GM18867 (cell line): ENCODE measurements around the gene TRPC3.
"Not testable (repeated sequence)": the region's sequence is repeated elsewhere in the genome, so short reads cannot be mapped to it uniquely, and the experiment has no call there.

ENCODE experiments used
- ATAC-seq: cut with Tn5 transposase; IDR thresholded peaks from one replicate; pipeline ENCODE4 v1.9.1; 2021; ENCODE audit warnings: mild to moderate bottlenecking, moderate library complexity; ENCODE audit not compliant: unreplicated experiment

The TRPC3 gene

DNA sequence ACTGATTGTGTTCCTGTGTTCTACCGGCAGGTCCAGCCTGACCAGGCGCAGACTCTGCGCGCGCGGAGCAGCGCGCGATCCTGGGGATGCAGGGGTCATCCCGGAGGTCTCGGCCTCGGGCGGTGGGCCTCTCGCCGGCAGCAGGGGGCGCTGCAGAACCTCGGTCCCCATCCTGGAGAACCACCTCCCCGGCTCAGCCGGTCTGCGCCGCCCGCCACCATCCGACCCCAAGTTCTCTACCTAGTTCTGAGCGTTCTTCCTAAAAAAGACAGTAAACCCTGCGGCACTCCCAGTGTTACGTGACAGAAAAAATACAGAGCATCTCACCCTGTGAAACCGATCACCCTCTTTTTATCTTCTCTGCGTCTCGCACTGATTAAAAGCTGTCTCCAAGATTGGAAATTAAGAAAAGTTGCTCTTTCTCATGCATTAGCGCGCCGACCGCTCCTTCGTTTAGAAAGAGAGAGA, 1.6 kb downstream of the TRPC3 start:
- ATAC-seq: peak; percentile 88

DNA sequence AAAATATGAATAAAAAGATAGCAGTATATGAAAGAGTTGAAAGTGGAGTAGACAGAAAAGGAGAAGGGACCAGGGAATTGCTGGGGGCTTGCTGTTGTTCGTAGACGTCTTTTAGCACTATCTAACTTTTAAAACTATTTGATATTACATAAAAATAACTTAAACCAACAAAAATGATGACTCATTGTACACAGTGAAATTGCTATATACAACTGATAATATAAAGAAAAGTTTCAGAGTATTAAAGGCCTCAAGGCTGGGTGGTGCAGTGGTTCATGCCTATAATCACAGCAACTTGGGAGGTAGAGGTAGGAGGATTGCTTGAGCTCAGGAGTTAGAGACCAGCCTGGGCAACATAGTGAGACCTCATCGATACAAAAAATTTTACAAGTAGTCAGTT, 5.2 kb downstream of the TRPC3 start:
- no peak for ATAC-seq

DNA sequence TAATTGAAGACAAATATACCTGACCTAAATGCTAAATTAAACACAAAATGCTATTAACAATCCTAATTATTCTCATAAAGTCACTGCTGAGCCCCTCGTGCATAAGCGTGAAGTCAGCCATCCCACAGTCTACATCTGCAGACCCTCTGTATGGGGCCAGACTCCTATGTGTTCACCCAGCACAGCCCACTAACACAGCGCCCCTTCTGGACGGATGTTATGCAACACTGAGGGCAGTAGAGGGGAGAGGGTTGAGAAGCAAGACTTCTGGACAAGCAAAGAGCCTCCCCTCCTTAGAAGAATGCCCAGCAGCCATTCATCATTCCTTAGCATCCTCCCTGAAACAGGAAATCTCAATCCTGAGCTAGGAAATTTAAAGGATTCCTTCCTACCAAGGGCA, 7.9 kb downstream of the TRPC3 start:
- ATAC-seq: peak; percentile 81

DNA sequence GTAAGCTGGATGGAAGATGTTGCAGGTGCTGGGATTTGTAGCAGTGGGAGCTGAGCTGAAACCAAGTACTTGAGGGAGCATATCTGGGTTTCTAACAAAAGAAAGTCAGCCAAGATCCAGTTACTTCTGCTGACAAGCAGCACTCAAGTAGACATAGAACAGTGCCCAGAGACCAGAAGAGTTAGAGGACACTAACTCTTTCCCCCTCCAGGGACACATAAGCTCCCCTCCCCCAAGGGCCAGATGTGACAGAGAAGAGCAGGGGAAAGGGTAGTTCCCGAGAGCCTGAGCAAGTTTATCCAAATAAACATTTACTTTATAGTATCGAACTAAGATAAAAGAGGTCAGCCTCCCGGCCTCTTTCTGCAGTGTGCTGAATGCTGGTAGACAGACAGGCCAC, 12.2 kb downstream of the TRPC3 start:
- no peak for ATAC-seq

DNA sequence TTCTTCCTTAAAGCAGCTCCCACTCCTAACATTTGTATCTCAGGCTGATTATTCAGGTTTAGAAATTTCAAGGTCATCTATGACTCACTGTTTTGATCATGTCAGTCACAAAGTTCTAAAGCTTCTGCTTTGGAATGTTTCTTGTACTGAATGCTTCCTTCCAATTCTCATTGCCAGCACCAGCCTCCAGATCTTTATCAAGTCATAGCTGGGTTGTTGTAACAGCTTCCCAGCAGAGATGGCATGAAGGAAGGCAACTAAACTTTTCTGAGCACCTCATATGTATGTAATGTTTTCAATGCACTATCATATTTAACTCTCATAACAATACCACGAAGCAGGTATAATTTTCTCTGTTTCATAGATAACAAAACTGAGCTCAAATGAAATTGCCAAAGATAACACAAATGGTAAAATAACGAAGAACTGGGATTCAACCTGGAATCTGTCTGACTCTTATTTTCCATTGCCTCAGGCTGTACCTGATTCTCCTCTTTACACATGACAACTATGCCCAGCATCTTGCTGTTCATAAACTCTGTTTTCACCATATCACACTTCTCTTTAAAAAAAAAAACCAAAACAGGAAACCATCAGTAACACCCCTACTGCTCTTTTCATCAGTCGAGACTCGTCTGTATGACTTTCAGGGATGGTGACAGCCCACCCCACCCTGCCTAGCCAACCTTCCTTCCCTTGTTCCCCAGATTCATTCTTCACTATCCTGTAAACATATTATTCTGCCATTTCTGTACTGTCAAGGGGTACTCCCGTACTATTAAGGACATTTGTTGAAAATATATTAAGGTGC, 13.4 kb downstream of the TRPC3 start:
- no peak for ATAC-seq

DNA sequence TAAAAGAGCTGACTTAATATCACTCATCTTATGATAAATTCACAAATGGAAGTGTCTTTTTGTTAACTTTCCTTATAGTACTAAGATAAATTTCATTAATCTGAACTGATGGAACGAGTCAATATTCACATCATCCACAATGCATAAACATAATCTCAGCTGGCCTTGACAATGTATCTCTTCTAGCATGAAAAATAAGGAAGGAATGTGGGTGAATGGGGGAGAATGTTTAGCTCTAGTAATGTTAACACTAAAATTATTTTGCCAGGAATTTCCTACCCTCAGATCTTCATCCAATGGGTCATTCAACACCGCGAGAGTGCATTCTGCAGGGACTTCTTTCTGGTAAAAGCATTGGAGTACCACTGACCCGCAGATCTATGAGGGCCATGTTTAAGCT, 15.8 kb downstream of the TRPC3 start:
- ATAC-seq: no peak

DNA sequence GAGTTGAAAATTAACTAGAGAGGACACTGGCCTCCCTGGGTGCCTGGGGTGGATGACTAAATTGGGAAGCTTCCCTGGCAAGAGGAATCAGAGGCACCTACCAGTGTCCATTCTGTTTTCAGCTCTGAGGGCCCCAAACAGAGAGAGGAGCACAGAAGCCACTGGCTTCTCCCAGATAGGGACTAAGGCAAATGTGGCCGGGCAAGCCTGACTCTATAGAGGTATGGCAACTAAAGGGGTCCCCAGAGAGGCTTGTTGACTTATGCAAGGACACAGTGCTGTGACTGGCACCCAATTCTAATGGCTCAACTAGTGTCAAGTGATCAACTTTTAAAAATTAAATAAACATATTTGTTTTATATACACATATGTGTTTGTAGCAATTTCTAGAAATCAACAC, 17.2 kb downstream of the TRPC3 start:
- ATAC-seq: no peak

DNA sequence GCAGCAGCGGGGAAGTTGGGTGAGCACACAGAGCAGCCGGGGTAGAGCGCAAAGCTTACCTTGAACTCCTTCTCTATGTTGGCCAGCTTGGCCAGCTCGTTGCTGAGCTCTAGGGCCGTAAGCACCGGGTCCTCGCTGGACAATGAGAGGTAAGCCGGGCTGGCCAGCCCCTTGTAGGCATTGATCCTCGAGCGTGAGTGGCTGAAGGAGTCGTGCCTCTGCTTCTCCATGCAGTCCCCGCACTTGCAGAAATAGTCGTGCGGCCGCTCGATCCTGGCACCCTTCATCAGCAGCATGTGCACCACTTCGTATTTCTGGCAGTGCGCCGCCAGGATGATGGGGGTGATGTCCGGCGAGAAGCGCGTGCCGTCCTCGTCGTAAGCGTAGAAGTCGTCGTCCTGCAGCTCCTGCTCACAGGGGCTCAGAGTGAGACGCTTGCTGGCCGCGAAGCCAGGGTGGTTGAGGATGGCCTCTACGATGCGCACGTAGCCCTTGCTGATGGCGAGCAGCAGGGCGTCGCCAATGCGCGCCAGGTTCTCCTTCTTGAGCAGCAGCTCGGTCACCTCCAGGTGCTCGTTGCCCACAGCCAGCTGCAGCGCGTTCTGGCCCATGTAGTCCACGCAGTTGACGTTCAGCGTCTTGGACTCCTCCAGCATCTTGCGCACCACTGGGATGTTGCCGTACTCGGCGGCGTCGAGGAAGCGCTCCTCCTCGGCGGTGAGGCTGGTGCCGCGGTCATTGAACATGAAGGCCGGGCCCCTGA, 19.5 kb downstream of the TRPC3 start:
- no peak for ATAC-seq

DNA sequence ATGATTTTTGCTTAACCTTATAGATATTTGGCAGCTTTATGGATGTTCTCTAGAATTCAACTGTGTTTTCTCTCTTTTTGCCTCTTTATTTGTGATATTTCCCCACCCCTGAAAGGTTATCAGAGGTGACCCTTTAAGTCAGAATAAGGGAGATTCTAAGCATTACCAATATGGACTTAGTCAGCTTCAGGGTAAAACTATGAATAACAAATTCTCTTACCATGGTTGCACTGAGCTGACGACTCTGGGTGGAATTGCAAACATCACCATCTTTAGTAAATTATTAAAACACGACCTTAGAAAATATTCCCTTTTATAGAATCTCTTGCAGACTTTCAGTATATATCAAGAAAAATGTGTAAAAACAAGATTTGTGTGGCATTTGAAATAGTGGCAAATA, 21.6 kb downstream of the TRPC3 start:
- no peak for ATAC-seq

DNA sequence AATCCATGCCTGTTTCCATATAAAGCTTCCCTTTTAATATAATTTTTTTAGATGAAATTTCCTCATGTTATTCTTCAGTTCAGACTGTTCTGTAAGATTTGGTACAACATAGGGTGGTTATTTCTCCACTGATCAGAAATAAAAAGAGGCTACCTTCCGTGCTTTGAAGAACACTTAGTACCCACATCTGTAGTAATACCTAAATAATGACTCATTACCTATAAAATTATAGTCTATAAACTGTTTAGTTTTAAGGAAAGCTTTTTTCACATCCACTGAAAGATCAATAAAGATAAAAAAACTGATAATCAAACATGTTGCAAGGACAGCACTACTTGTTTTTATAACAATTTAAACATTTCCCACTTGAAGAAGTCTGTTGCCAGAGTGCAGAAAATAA, 23.9 kb downstream of the TRPC3 start:
- no peak for ATAC-seq

DNA sequence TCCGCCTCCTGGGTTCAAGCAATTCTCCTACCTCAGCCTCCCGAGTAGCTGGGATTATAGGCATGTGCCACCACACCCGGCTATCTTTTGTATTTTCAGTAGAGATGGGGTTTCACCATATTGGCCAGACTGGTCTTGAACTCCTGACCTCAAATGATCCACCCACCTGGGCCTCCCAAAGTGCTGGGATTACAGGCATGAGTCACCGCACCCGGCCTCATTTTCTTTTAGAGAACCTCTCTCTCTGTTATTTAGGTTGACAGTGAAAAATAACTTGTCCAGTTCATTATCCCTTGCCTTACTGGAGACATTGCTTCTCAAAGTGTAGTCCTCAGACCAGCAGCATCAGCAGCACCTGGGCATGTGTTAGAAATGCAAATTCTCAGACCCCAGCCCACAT, 25.4 kb downstream of the TRPC3 start:
- ATAC-seq: not testable (repeated sequence)

DNA sequence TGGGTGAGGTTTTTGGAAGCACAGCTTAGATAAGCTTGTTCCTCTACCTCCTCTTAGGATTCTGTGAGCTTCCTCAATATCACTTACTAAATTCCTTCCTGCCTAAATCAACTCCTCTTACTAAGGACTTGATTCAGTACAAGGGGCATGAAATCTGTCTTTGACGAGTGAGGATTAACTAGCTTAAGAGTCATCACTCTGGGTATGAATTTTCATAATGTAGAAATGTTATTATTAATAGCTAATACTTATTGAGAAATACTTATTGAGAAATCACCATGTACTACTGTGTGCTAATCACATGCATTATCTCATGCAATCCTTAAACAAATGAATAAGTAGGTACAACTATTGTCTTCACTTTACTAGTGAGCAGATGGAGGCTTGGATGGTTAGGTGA, 28.6 kb downstream of the TRPC3 start:
- no peak for ATAC-seq

DNA sequence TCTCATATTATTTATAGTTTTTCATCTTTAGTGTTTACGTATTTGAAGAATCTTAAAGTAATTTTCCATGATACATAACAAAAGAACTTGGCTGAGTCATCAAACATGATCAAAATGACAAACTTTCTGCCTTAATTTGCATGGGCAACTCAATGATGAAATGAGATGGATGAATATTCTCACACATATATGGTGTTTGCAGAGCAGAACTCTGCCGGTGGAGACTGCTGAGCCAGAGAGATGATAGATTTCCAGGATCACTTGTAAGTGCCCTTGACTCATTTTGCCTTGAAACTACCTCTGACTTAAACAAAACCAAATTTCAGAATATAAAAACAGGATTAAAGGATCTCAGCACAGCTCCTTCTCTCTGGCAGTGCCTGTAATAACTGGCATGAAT, 38.2 kb downstream of the TRPC3 start:
- no peak for ATAC-seq

DNA sequence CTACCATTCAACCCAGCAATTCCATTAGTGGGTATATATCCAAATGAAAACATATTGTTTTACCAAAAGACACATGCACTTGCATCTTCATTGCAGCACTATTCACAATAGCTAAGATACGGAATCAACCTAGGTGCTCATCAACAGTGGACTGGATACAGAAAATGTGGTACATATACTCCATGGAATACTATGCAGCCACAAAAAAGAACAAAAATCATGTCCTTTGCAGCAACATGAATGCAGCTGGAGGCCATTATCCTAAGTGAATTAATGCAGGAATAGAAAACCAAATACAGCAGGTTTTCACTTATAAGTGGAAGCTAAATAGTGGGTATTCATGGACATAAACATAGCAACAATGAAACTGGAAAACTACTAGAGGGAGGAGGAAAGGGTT, 43.5 kb downstream of the TRPC3 start:
- no peak for ATAC-seq

DNA sequence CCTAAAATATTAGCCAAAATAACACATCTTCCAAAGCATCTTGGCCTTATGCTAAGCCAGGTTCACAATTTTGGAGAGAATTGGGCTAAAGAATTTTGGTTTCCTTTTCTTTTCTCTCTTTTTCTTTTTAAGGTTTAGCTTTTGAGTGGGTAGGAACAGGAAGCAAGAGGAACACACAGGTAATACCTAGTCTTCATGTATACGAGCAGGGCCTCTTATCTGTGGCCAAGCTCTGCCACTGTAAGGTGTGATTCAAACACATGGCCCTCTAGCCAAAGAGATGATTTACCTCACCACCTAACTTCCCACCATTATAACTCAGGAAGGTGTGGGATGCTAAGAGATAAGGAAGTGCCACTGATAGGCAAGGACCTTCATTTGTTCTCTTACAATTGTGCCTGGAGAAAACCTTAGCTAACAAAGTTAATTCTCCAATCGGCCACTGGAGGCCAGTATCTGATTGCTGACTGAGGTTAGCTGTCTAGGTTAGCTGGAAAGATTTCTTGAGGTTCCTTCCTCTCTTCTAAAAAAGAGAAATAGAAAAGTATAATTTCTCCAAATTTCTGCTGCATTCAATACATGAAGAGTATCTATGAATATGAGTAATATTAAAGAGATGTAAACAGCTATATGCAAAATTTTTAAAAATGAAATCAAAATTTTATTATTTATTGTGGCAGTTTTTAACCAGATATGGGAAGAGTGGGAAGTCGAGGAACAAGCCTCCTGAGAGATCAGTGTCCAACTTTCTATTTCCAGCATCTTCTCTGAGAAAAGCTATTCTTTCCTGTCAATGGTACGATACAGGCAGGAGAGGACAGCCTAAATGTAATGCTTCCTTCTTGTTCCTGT, 51.5 kb downstream of the TRPC3 start:
- ATAC-seq: peak; percentile 92

DNA sequence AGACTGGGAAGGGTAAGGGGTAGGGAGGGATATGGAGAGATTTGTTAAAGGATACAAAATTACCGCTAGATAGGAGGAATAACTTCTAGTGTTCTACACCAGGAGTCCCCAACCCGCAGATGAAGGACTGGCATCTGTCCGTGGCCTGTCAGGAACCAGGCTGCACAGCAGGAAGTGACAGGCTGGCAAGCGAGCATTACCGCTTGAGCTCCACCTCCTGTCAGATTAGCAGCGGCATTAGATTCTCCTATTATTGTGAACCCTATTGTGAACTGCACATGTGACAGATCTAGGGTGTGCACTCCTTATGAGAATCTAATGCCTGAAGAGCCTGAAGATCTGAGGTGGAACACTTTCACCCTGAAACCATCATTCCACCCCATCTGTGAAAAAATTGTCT, 53.7 kb downstream of the TRPC3 start:
- peak; percentile 53 for ATAC-seq

DNA sequence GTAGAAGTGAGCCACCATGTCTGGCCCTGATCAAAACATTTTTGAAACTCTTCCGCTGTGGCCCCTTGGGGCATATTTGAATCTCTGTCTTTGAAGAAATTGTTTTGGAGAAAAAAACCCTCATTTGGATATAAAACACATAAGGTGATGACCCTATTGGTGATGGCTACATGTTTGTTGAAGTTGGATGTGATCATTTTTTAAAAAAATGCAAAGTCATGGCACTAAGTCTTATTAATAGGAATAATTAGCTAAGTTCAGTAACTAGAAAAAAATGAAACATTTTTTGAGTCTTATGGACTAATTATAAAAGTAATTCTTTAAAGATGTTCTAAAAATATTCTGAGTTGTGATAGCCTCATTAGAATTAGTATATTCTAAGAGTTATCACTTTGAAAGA, 63.7 kb downstream of the TRPC3 start:
- ATAC-seq: no peak

DNA sequence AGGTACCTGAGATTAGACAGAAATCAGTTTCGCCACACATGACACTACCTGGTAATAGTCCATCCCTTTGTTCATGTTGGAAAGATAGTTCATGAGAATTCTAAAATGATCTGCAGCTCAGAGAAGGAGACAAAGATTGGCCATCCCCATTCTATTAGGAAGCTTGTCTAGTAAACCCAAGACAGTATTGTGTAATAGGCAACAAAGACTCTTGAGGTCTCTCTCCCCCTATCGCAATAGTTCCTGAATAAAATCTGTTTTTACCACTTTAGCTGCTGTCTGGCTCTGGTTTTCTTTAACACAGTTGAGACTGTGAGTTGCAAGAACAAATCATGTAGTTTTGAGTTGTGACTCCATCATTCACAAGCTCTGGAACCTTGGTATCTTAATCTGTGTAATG, 66.7 kb downstream of the TRPC3 start:
- no peak for ATAC-seq

DNA sequence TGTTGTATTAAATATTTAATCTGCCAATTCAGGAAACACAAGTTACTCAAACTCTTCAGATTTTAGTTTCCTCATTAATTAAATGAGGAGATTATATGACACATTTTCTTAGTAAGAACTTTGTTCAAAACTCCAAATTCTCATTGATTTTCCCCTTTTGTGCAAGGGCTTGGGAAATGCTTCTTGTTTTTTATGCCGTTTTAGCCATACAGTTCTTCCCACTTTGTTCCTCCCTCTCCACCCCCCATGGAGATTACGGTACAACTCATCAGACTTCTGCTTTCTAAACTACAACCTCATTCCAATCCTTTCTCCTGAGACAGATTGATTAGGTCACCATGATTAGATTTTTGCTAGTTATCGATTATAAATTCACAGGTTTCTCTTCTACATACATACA, 70.7 kb downstream of the TRPC3 start:
- no peak for ATAC-seq

DNA sequence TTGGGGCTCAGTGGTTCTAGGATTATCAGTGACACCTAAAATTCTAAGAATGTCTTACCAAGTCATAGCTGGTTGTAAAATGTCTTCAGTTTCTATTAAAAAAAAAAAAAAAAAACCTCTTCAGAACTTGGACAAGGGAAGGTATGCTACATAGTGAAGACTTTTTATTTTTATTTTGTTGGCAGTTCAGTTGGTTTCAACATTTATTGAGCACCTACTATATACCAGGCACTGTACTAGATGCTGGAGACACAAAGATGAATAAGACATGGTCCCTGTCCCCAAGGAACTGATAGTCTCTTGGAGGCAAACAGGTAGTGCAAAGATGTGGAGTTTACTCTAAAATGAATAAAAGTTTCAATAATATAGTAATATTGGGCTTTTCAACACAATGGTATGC, 72.7 kb downstream of the TRPC3 start:
- no peak for ATAC-seq

DNA sequence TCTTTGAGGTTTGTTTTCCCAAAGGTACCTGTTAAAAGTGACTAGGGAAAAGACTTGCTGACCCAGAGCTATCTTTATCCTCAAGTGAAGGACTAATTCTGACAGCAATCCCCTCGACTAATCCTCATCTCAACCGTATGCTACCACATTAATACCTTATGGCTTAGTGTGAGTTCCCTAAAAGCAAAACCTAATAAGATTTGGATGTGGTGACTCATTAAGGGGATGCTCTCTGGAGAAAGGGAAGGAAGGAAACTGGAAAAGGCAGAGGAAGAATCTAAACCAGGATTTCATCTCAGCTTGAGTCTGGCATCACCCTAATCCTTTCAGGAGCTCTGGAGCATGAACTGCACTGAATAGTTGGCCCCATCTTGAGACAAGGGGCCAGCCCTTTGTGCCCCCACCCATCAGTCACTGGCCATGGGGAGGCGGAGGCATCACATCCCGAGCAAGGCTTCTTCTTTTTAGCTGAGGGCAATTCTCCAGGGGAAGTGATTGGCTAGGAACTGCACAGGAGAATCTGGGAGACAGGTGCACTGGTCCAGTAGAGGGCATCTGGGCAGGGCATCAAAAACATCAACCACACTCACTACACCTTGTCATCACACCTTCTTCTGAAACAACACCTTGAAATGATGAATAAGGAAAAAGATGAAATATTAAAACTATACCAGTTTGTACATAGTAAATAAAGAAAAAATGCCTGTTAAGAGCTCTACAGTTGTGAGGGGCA, 74.7 kb downstream of the TRPC3 start:
- no peak for ATAC-seq
